ENCODE results near the gene SLC8A2.

DNA sequence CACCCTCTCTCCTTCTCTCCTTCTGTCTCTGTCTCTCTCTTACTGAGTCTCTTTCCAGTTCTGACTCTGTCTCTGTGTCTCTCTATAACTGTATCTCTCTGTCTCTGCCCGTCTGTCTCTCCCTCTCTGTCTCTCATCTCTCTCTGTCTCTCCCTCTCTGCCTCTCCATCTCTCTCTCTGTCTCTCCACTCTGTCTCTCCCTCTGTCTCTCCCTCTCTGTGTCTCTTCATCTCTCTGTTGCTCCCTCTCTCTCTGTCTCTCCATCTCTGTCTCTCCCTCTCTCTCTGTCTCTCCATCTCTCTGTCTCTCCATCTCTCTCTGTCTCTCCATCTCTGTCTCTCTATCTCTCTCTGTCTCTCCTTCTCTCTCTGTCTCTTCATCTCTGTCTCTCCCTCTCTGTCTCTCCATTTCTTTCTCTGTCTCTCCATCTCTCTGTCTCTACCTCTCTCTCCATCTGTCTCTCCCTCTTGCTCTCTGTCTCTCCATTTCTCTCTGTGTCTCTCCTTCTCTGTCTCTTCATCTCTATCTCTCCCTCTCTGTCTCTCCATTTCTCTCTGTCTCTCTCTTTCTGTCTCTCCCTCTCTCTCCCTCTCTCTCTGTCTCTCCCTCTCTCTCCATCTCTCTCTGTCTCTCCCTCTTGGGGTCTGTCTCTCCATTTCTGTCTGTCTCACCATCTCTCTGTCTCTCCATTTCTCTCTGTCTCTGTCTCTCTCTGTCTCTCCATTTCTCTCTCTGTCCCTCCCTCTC is 49.1 kb downstream of the SLC8A2 start:
- no peak for TF ChIP-seq CEBPB (IDR thresholded peaks at IDR 0.05; ENCODE audit: low read depth, low read length)
- no peak for TF ChIP-seq NFE2L2 (IDR thresholded peaks at IDR 0.05; ENCODE audit: low read depth, low read length)
- TF ChIP-seq, protein P1, sequence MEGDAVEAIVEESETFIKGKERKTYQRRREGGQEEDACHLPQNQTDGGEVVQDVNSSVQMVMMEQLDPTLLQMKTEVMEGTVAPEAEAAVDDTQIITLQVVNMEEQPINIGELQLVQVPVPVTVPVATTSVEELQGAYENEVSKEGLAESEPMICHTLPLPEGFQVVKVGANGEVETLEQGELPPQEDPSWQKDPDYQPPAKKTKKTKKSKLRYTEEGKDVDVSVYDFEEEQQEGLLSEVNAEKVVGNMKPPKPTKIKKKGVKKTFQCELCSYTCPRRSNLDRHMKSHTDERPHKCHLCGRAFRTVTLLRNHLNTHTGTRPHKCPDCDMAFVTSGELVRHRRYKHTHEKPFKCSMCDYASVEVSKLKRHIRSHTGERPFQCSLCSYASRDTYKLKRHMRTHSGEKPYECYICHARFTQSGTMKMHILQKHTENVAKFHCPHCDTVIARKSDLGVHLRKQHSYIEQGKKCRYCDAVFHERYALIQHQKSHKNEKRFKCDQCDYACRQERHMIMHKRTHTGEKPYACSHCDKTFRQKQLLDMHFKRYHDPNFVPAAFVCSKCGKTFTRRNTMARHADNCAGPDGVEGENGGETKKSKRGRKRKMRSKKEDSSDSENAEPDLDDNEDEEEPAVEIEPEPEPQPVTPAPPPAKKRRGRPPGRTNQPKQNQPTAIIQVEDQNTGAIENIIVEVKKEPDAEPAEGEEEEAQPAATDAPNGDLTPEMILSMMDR (conservative IDR thresholded peaks at IDR 0.05; ENCODE audit: low read depth, low read length): no peak
- no peak for TF ChIP-seq POLR2A (IDR thresholded peaks at IDR 0.05; ENCODE audit: low read depth, low read length)
- TF ChIP-seq, protein P2, sequence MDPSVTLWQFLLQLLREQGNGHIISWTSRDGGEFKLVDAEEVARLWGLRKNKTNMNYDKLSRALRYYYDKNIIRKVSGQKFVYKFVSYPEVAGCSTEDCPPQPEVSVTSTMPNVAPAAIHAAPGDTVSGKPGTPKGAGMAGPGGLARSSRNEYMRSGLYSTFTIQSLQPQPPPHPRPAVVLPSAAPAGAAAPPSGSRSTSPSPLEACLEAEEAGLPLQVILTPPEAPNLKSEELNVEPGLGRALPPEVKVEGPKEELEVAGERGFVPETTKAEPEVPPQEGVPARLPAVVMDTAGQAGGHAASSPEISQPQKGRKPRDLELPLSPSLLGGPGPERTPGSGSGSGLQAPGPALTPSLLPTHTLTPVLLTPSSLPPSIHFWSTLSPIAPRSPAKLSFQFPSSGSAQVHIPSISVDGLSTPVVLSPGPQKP (IDR thresholded peaks at IDR 0.05; ENCODE audit: borderline replicate concordance, low read depth, low read length): no peak
- TF ChIP-seq, protein P3, sequence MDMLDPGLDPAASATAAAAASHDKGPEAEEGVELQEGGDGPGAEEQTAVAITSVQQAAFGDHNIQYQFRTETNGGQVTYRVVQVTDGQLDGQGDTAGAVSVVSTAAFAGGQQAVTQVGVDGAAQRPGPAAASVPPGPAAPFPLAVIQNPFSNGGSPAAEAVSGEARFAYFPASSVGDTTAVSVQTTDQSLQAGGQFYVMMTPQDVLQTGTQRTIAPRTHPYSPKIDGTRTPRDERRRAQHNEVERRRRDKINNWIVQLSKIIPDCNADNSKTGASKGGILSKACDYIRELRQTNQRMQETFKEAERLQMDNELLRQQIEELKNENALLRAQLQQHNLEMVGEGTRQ (IDR thresholded peaks at IDR 0.05; ENCODE audit: low read depth, low read length): no peak
- no peak for TF ChIP-seq RAD21 (IDR thresholded peaks at IDR 0.05; ENCODE audit: low read length)
- TF ChIP-seq RFX5 (IDR thresholded peaks at IDR 0.05; ENCODE audit: low read depth, low read length): no peak
- no peak for TF ChIP-seq MXI1 (IDR thresholded peaks at IDR 0.05; ENCODE audit: borderline replicate concordance, low read depth, low read length)
- TF ChIP-seq CHD1 (IDR thresholded peaks at IDR 0.05; ENCODE audit: low read depth, low read length): no peak
- no peak for TF ChIP-seq MAFK (IDR thresholded peaks at IDR 0.05; ENCODE audit: low read depth, low read length)

Measured in IMR-90 (cell line).